Measurements from ENCODE around the gene NUP98.

- TF ChIP-seq CTCF (IDR thresholded peaks at IDR 0.05) (no peak), NPAS2 (CRISPR knock-in tag; IDR thresholded peaks at IDR 0.05; ENCODE audit: borderline replicate concordance) (no peak), MAZ (IDR thresholded peaks at IDR 0.05; ENCODE audit: borderline replicate concordance, low read depth, low read length) (no peak), E2F6 (IDR thresholded peaks at IDR 0.05; ENCODE audit: borderline replicate concordance, low read depth) (no peak), REST (IDR thresholded peaks at IDR 0.05) (no peak), EP300 (IDR thresholded peaks at IDR 0.05) (no peak), USF2 (IDR thresholded peaks at IDR 0.05) (no peak), MAFK (IDR thresholded peaks at IDR 0.05; ENCODE audit: partially characterized antibody) (no peak), MYC (IDR thresholded peaks at IDR 0.05; ENCODE audit: borderline replicate concordance, low read length) (no peak), POLR2A (IDR thresholded peaks at IDR 0.05; ENCODE audit: low read length) (no peak), POLR2AphosphoS2 (conservative IDR thresholded peaks at IDR 0.05; ENCODE audit: low read length) (no peak), ESRRA (IDR thresholded peaks at IDR 0.05; ENCODE audit: borderline replicate concordance, low read length) (no peak)
These were observed 118.3 kb downstream of the NUP98 start for GRCh38 chr11:3679077-3679476.

All from A549 (cell line).